T-helper 2 cell treated with Interferon-gamma antibody and Interleukin-4, amounts not matched to agents 5 μg/mL and 100 μg/mL, for 36 hours (primary cell): ENCODE measurements around the gene TMPRSS6.
A peak's percentile ranks its signal among the peaks of the same experiment; 100 is the strongest.

ENCODE experiments used
- DNase-seq: peaks from one replicate; pipeline ENCODE4 v3.0.0; 2021; ENCODE audit warnings: low spot score
- H3K27ac Mint-ChIP-seq: one replicate; pipeline ENCODE4 v1.8.0; 2021; ENCODE audit warnings: mild to moderate bottlenecking, mixed read lengths
- H3K27me3 Mint-ChIP-seq: one replicate; pipeline ENCODE4 v1.8.0; 2021; ENCODE audit warnings: low read depth, mixed read lengths
- H3K36me3 Mint-ChIP-seq: one replicate; pipeline ENCODE4 v1.8.0; 2021; ENCODE audit warnings: low read depth, mixed read lengths
- H3K4me1 Mint-ChIP-seq: one replicate; pipeline ENCODE4 v1.8.0; 2021; ENCODE audit warnings: low read depth, mixed read lengths
- H3K4me3 Mint-ChIP-seq: one replicate; pipeline ENCODE4 v1.8.0; 2022; ENCODE audit warnings: mild to moderate bottlenecking, moderate library complexity, mixed read lengths
- H3K9me3 Mint-ChIP-seq: one replicate; pipeline ENCODE4 v1.8.0; 2021; ENCODE audit warnings: mixed read lengths

TMPRSS6 gene

DNA sequence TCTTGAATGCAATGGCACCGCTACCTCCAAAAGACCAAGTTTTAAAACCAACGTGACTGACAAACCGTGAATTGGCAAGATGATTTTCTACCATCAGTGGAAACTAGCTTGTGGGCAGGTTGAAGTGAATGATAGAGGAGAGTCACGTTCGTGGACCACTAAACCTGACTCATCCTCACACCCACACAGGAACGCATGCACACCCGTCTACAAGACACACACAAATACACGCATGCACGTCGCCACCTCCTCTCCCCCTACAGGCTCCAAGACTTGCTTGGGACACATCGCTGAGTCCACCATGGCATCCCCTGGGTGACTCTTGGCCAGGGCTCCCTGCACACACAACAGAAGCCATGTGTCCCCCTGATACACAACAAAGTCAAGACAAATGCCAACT lies 14.4 kb downstream of the TMPRSS6 start:
- Mint-ChIP-seq H3K4me3 (no peak overlapping the region), H3K4me1 (peaks cover 25% of the 10 kb centered on the region), H3K27me3 (no peaks in the 10 kb centered on the region), H3K27ac (peak overlapping the region; percentile 28), H3K9me3 (no peaks in the 10 kb centered on the region), H3K36me3 (no peaks in the 10 kb centered on the region)
- DNase-seq: peak; percentile 78

DNA sequence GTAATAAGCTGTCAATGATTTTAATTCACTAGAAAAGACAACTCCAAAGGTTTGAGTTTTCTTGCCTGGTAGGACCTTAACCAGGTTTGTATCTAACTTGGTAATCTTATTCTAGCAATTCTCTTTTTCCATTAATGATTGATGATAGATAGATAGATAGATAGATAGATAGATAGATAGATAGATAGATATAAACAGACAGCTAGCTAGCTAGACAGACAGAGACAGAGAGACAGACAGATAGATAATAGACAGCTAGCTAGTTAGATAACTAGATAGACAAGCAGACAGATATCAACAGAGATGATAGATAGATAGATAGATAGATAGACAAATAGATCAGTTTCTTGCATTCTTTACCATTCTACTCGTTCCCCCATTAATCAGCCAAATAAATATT lies 15.3 kb downstream of the TMPRSS6 start:
- no peaks in the 10 kb centered on the region for H3K9me3 Mint-ChIP-seq
- no peaks in the 10 kb centered on the region for H3K27me3 Mint-ChIP-seq
- no peak overlapping the region for H3K4me3 Mint-ChIP-seq
- peaks cover 25% of the 10 kb centered on the region for H3K4me1 Mint-ChIP-seq
- no peak for DNase-seq
- H3K27ac Mint-ChIP-seq: no peak overlapping the region
- H3K36me3 Mint-ChIP-seq: no peaks in the 10 kb centered on the region

DNA sequence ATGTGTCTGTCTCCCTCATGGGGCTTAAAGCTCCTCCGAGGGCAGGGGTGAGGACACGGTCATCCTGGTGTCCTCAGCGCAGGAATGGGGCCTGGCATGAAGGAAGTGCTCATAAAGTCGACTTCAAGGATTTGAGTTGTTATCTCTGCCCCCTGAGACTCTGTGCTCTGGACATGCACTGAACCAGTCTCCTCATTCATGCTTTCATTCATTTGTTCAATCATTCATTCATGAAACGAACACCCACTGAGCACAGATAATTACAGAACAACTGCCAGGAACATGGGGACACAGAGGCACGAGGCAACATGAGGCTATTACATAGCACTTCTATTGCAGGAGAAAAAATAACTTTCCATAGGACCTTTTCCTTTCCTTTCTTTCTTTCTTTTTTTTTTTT lies 16.5 kb downstream of the TMPRSS6 start:
- no peaks in the 10 kb centered on the region for H3K27me3 Mint-ChIP-seq
- no peak overlapping the region for H3K4me3 Mint-ChIP-seq
- H3K36me3 Mint-ChIP-seq: no peaks in the 10 kb centered on the region
- H3K9me3 Mint-ChIP-seq: no peaks in the 10 kb centered on the region
- peaks cover 22% of the 10 kb centered on the region for H3K4me1 Mint-ChIP-seq
- DNase-seq: no peak
- H3K27ac Mint-ChIP-seq: no peak overlapping the region

DNA sequence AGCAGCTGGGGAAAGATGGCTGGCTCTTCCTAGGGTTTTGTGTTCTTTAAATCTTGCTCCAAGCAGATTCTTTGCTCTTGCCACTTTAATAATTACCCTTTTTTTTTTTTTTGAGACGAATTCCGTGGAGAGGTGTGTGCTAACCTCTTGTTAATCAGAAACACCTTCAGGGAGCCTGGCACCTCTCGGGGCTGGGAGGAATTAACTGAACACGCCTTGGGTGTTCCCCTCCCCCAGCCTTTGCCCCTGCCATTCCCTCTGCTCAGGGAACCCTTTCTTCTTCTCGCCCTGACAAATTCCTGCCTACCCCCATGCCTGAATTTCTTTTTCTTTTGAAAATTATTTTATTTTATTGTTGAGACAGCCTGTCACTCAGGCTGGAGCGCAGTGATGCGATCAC lies 17.5 kb downstream of the TMPRSS6 start:
- Mint-ChIP-seq H3K36me3 (no peaks in the 10 kb centered on the region), H3K27ac (no peak overlapping the region), H3K4me1 (peaks cover 24% of the 10 kb centered on the region), H3K9me3 (no peaks in the 10 kb centered on the region), H3K27me3 (no peaks in the 10 kb centered on the region), H3K4me3 (no peak overlapping the region)
- DNase-seq: no peak

DNA sequence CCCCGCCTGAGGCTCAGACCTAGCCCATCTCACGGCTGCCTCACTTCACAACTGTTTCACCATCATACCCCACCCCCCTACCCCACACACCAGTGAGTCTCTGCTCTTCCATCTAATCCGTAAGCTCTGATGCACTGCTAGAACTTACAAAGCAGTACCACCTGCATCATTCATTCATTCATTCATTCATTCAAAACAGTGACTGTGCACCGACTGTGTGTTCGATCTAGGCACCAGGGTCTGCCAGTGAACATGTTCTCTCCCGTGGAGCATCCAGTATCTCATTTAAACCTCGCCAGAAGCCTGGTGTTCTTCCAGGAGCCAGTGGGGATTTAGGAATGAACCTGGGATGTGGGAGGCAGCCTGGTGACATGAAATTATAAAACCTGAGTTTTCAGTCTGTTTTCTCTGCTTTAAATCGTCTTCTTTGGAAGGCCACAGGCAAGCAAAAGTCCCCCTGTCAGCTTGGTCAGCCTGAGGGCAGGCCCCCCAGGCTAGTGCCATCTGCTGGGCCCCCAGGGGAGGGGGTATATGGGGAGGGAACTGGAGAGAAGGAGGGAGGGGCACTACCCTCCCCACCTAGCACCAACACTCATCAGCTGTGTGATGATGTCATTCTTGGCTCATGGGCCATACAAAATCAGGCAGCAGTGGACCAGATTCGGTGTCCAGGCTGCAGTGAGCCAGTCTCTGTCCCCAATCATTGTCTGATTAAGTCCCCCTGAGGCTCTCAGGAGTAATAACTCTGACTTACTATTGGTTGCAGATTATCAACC lies 18.4 kb downstream of the TMPRSS6 start:
- Mint-ChIP-seq H3K4me1 (peaks cover 24% of the 10 kb centered on the region), H3K36me3 (no peaks in the 10 kb centered on the region), H3K4me3 (no peak overlapping the region), H3K27me3 (no peaks in the 10 kb centered on the region), H3K27ac (no peak overlapping the region), H3K9me3 (no peaks in the 10 kb centered on the region)
- DNase-seq: no peak

DNA sequence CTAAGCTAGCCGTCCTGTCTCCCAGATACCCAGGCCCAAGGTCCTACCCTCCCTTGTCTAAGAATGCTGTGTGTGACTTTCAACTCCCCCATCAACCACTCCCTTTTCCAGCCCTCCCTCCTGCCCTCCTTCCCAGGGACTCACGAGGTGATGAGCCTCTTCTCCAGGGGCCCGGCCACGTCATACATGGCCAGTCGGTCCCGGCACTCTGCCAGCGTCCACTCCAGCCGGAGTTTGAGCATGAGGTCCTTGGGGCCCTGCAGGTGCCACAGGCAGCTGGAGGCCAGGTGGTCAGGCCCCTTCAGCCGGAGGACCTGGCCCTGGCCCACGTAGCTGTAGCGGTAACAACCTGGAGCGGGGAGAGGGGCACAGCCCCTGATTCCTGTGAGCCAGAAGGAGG lies 20.1 kb downstream of the TMPRSS6 start:
- H3K4me3 Mint-ChIP-seq: no peak overlapping the region
- peaks cover 18% of the 10 kb centered on the region for H3K4me1 Mint-ChIP-seq
- DNase-seq: no peak
- H3K9me3 Mint-ChIP-seq: no peaks in the 10 kb centered on the region
- no peak overlapping the region for H3K27ac Mint-ChIP-seq
- no peaks in the 10 kb centered on the region for H3K27me3 Mint-ChIP-seq
- H3K36me3 Mint-ChIP-seq: no peaks in the 10 kb centered on the region

DNA sequence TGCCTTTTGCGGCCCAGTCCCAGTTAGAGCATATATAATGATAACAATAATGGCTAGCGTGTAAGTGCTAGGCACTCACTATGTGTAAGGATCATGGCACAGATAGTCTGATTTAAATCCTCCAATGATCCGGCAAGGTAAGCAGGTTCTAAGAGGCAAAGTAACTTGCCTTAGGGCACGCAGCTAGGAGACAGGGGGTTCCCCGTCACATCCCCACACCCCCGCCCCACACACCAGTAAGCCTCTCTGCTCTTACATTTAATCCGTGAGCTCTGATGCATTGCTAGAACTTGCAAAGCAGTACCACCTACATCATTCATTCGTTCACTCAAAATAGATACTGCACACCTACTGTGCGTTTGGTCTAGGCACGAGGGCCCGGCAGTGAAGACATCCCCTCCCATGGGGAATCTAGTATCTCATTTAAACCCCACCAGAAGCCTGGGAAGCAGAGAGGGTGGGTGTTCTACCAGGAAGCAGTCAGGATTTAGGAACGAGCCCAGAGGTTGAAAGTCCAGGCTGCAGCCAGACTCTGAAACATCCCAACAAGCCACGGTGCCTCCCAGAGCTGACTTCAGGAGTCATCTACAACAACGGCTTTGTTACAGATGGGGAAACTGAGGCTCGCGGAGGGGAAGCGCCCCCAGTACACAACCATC lies 20.6 kb downstream of the TMPRSS6 start:
- Mint-ChIP-seq H3K9me3 (no peaks in the 10 kb centered on the region), H3K27ac (peak overlapping the region; percentile 57), H3K36me3 (no peaks in the 10 kb centered on the region), H3K4me1 (peaks cover 15% of the 10 kb centered on the region), H3K4me3 (no peak overlapping the region), H3K27me3 (no peaks in the 10 kb centered on the region)
- DNase-seq: no peak

DNA sequence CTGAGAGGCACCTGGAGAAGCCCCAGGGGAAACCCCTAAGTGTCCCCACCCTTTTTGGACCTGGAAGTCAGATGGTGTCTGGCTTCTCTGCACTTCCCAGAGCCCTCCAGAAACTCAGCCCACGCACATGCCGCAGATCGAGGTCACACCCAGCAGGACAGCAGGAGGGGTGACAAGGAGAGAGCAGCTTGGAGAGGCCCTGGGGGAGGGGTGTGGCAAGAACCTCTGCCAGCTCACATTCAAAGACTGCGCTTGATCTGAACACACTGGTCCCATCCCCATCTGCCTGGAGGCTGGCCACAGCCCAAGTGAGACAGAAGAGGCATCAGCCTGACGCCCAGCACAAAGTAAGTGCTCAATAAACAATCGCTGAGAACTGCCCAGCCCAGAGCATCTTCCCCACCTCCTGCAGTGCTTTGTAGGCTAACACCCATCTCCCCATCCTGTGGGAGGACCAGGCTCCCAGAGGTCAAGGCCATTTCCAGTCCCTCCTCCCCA lies 21.4 kb downstream of the TMPRSS6 start:
- Mint-ChIP-seq H3K4me1 (peaks cover 21% of the 10 kb centered on the region), H3K4me3 (peak overlapping the region; percentile 1), H3K36me3 (no peaks in the 10 kb centered on the region), H3K27me3 (no peaks in the 10 kb centered on the region), H3K9me3 (no peaks in the 10 kb centered on the region), H3K27ac (peak overlapping the region; percentile 21)
- DNase-seq: peak; percentile 40

DNA sequence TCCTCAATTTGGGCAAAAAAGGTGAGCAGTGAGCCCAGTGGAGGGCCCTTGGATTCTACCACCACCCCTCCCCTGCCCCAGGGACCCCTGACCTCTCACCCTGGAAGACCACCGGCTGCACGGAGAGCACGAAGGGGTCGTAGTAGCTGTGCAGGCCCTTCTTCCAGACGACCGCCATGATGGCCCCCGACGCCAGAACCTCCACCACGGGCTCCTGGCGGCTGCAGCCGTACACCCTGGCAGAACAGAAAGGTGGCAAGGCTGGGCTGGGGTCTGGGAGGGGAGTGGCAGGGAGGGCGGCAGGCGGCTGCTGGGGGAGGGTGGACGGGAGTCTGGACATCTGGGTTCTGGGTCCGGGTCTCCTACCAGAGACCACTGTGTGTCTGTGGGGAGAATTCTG lies 23.3 kb downstream of the TMPRSS6 start:
- Mint-ChIP-seq H3K27me3 (no peaks in the 10 kb centered on the region), H3K4me1 (peaks cover 32% of the 10 kb centered on the region), H3K27ac (no peak overlapping the region), H3K9me3 (no peaks in the 10 kb centered on the region), H3K36me3 (no peaks in the 10 kb centered on the region), H3K4me3 (no peak overlapping the region)
- DNase-seq: no peak

DNA sequence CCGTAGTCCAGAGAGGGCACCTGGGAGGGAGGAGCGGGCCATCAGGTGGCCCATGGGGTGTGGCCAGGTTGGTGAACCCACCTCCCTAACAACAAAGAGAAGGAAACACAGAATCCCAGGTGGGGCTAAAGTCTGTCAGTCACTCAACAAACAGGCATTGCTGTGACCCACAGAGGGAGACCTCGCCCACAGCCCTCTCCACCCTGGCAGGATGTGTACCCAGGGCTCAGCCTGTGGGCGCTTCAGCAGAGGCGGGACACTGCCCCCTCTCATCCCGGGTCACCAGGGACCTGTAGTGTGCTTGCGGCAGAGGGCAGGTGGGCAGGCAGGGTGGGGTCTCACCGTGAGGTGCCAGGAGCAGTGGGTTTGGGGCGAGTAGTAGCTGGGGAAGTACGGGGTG lies 25.1 kb downstream of the TMPRSS6 start:
- H3K9me3 Mint-ChIP-seq: no peaks in the 10 kb centered on the region
- no peak for DNase-seq
- H3K27ac Mint-ChIP-seq: peak overlapping the region; percentile 11
- peaks cover 45% of the 10 kb centered on the region for H3K4me1 Mint-ChIP-seq
- no peaks in the 10 kb centered on the region for H3K36me3 Mint-ChIP-seq
- no peaks in the 10 kb centered on the region for H3K27me3 Mint-ChIP-seq
- H3K4me3 Mint-ChIP-seq: no peak overlapping the region

DNA sequence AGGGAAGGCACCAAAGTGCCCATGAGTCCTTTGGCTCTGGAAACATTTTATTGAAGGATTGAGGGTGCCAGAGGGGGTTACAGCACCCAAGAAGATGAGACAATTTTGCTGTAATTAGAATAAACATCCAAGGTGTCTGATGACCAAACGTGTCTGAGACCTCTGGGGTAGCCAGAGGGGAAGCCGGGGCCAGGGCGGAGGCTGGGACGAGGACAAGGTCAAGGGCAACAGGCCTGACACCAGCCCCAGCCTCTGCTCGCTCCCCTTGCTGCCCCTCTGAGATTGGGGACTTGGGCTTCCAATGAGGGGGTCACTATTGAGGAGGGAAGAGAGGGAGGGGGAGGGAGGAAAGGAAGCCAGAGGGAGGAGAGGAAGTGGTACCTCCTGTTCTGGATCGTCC lies 25.6 kb downstream of the TMPRSS6 start:
- Mint-ChIP-seq H3K36me3 (no peaks in the 10 kb centered on the region), H3K9me3 (no peaks in the 10 kb centered on the region), H3K27ac (peak overlapping the region; percentile 90), H3K27me3 (no peaks in the 10 kb centered on the region), H3K4me1 (peaks cover 49% of the 10 kb centered on the region), H3K4me3 (no peak overlapping the region)
- DNase-seq: no peak

DNA sequence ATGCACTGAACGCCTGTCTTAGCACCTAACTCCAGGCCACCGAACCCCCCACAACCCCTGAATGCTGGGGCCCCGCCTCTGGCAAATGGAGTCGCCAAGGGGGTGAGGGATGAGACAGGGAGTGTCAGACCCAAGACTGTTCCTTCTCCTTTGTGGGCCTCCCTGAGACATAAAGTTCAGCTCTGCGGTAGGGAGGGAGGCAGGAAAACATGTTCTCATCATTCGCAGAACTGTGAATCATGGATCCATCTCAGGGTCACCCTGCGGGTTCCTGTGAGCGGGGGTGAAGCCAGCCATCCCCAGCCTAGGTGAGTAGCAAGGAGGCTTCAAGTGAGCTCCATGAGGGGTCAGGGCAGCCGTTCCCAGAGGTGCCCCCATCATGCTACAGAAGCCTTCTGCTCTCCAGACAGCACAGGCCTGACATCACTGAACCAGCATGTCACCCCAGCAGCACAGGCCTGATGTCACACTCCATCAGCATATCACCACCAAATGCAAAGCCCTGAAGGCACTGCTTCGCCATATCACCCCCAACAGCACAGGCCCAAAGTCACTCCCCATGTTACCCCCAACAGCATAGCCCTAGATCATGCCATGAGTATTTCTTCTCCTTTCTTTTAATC lies 27.2 kb downstream of the TMPRSS6 start:
- DNase-seq: peak; percentile 67
- H3K36me3 Mint-ChIP-seq: no peaks in the 10 kb centered on the region
- no peaks in the 10 kb centered on the region for H3K9me3 Mint-ChIP-seq
- no peak overlapping the region for H3K4me3 Mint-ChIP-seq
- no peaks in the 10 kb centered on the region for H3K27me3 Mint-ChIP-seq
- peaks cover 54% of the 10 kb centered on the region for H3K4me1 Mint-ChIP-seq
- peak overlapping the region; percentile 98 for H3K27ac Mint-ChIP-seq

DNA sequence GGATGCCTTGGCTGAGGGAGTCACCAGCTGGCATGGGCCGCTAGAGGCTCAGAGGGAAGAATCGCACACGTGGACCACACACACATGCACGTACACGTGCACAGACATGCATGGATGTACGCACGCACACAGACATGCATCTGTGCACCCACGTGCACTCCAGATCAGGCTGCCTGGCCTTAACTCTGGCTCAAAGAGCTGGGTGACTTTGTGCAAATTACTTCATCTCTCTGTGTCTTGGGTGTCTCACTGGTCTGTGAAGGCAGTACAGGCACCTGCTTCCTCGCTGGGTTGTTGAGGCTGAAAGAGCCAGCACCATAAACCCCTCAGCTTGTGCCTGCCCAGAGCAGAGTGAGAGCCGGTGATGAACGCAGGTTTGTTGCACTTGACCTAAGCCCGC lies 28.7 kb downstream of the TMPRSS6 start:
- Mint-ChIP-seq H3K4me3 (no peak overlapping the region), H3K9me3 (no peaks in the 10 kb centered on the region), H3K27ac (peak overlapping the region; percentile 98), H3K36me3 (no peaks in the 10 kb centered on the region), H3K27me3 (no peaks in the 10 kb centered on the region), H3K4me1 (peaks cover 57% of the 10 kb centered on the region)
- DNase-seq: no peak

DNA sequence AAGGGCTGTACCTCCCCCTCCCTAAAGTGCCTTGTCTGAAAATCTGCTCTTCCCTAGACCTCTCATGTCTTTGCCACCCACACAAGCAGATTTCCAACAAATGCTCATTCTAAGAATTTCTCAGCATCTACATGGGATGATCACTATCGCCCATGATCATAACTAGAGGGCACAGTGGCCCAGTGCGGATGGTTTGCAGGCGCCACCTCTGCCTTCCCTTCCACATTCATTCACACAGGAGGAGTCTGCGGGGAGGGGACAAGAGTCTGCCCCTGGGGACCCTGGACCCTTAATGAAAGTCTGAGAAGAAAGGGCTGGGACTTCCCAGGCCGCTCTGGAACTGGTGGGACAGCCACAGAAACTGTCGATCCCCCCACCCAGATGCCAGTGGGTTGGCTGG lies 29.1 kb downstream of the TMPRSS6 start:
- H3K4me3 Mint-ChIP-seq: peak overlapping the region; percentile 77
- H3K27ac Mint-ChIP-seq: peak overlapping the region; percentile 98
- no peaks in the 10 kb centered on the region for H3K27me3 Mint-ChIP-seq
- no peaks in the 10 kb centered on the region for H3K9me3 Mint-ChIP-seq
- H3K4me1 Mint-ChIP-seq: peaks cover 59% of the 10 kb centered on the region
- peak; percentile 53 for DNase-seq
- H3K36me3 Mint-ChIP-seq: no peaks in the 10 kb centered on the region
